ENCODE results near the gene MYO3B. TPM values are rescaled to one million over a fixed set of nuclear protein-coding genes. Genes with fewer than 3 reads are reported as not detected.

The MYO3B gene
- total RNA-seq, 2 donors from 2014 or later: 5.2 to 10.9 TPM

DNA sequence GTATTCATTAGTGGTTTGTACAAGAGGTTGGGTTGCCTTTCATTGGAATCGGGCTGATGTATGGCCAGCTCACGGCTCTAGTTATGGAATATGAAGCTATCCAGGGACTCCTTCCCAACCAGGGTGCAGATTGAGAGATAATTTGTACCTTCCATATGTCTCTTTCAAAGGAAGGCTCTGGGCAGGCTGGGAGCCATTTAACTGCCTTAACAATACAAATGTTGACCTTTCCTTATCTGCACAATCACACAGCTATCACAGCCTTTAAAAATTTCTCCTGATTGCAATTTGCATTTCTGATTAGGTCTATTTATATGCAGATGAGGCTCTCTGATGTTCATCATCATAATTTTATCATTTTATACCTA is 58.7 kb downstream of the MYO3B start:
- Histone ChIP-seq H3K9ac (ENCODE audit: extremely low read depth, low read length, poor library complexity, severe bottlenecking) (no peak overlapping the region), H3K9me3 (ENCODE audit: control insufficient read depth, low read length) (no peaks in the 10 kb centered on the region), H3K4me3 (ENCODE audit: low read length) (peak overlapping the region; percentile 56), H3K27me3 (ENCODE audit: control insufficient read depth, insufficient read depth, low read length, poor library complexity, severe bottlenecking) (no peaks in the 10 kb centered on the region), H3K27ac (ENCODE audit: low read depth, low read length) (no peak overlapping the region), H3K36me3 (ENCODE audit: control insufficient read depth, insufficient read depth, low read length) (no peaks in the 10 kb centered on the region), H3K4me1 (ENCODE audit: control insufficient read depth, insufficient read depth, low read length) (peaks cover 24% of the 10 kb centered on the region)
- no peak for TF ChIP-seq CTCF (conservative IDR thresholded peaks at IDR 0.05)
- Mint-ChIP-seq H3K9me3 (no peaks in the 10 kb centered on the region), H3K27ac (no peak overlapping the region), H3K36me3 (ENCODE audit: low read depth) (no peaks in the 10 kb centered on the region), H3K4me3 (no peak overlapping the region), H3K4me1 (peaks cover 38% of the 10 kb centered on the region), H3K27me3 (ENCODE audit: insufficient read depth) (no peaks in the 10 kb centered on the region)
- 84% methylated on average over 2 of the region's 2 CpGs; no CpG with 5 or more reads in 1 of the 2 experiments for WGBS, 2 experiments (ENCODE audit: insufficient coverage in 1 of 2, insufficient read length in 1 of 2)
- DNase-seq: no peak

GRCh38 chr2:170237572-170238120 is 59.7 kb downstream of the MYO3B start:
- peaks cover 24% of the 10 kb centered on the region for H3K4me1 ChIP-seq (ENCODE audit: control insufficient read depth, insufficient read depth, low read length)
- no peak overlapping the region for H3K4me3 ChIP-seq (ENCODE audit: low read length)
- no peaks in the 10 kb centered on the region for H3K27me3 Mint-ChIP-seq (ENCODE audit: insufficient read depth)
- H3K27me3 ChIP-seq (ENCODE audit: control insufficient read depth, insufficient read depth, low read length, poor library complexity, severe bottlenecking): no peaks in the 10 kb centered on the region
- 83 to 100% methylated on average over 1 to 2 of the region's 4 CpGs for WGBS, 2 experiments (ENCODE audit: insufficient coverage in 1 of 2, insufficient read length in 1 of 2)
- no peak for TF ChIP-seq CTCF (conservative IDR thresholded peaks at IDR 0.05)
- no peak for DNase-seq
- peaks cover 40% of the 10 kb centered on the region for H3K4me1 Mint-ChIP-seq
- H3K36me3 Mint-ChIP-seq (ENCODE audit: low read depth): no peaks in the 10 kb centered on the region
- H3K9me3 Mint-ChIP-seq: no peaks in the 10 kb centered on the region
- H3K27ac Mint-ChIP-seq: no peak overlapping the region
- no peak overlapping the region for H3K4me3 Mint-ChIP-seq
- no peak overlapping the region for H3K27ac ChIP-seq (ENCODE audit: low read depth, low read length)
- no peaks in the 10 kb centered on the region for H3K36me3 ChIP-seq (ENCODE audit: control insufficient read depth, insufficient read depth, low read length)
- H3K9me3 ChIP-seq (ENCODE audit: control insufficient read depth, low read length): no peaks in the 10 kb centered on the region
- H3K9ac ChIP-seq (ENCODE audit: extremely low read depth, low read length, poor library complexity, severe bottlenecking): no peak overlapping the region

- H3K4me3 Mint-ChIP-seq: no peak overlapping the region
- no peak for TF ChIP-seq CTCF (conservative IDR thresholded peaks at IDR 0.05)
- no peak overlapping the region for H3K9ac ChIP-seq (ENCODE audit: extremely low read depth, low read length, poor library complexity, severe bottlenecking)
- no peaks in the 10 kb centered on the region for H3K36me3 ChIP-seq (ENCODE audit: control insufficient read depth, insufficient read depth, low read length)
- DNase-seq: no peak
- no peaks in the 10 kb centered on the region for H3K36me3 Mint-ChIP-seq (ENCODE audit: low read depth)
- no peak overlapping the region for H3K4me3 ChIP-seq (ENCODE audit: low read length)
- H3K27me3 Mint-ChIP-seq (ENCODE audit: insufficient read depth): no peaks in the 10 kb centered on the region
- no peaks in the 10 kb centered on the region for H3K9me3 Mint-ChIP-seq
- H3K27ac ChIP-seq (ENCODE audit: low read depth, low read length): no peak overlapping the region
- no peak overlapping the region for H3K27ac Mint-ChIP-seq
- 77 to 80% methylated on average over 4 of the region's 4 CpGs for WGBS, 2 experiments (ENCODE audit: insufficient coverage in 1 of 2, insufficient read length in 1 of 2)
- no peaks in the 10 kb centered on the region for H3K27me3 ChIP-seq (ENCODE audit: control insufficient read depth, insufficient read depth, low read length, poor library complexity, severe bottlenecking)
- H3K4me1 Mint-ChIP-seq: peaks cover 40% of the 10 kb centered on the region
- peaks cover 24% of the 10 kb centered on the region for H3K4me1 ChIP-seq (ENCODE audit: control insufficient read depth, insufficient read depth, low read length)
- H3K9me3 ChIP-seq (ENCODE audit: control insufficient read depth, low read length): no peaks in the 10 kb centered on the region
Observed at GRCh38 chr2:170238776-170239175, 60.8 kb downstream of the MYO3B start.
